ENCODE results near the gene SDK1.
A peak's percentile ranks its signal among the peaks of the same experiment; 100 is the strongest.

Gene SDK1

GRCh38 chr7:3594901-3595300 is 293.8 kb downstream of the SDK1 start:
- no peak for DNase-seq

GRCh38 chr7:3598854-3599253 is 297.8 kb downstream of the SDK1 start:
- no peak for DNase-seq

GRCh38 chr7:3605222-3605621 is 304.2 kb downstream of the SDK1 start:
- DNase-seq = no peak

GRCh38 chr7:3606436-3606835 is 305.4 kb downstream of the SDK1 start:
- no peak for DNase-seq

- no peak for DNase-seq
Measured at GRCh38 chr7:3607847-3608246, 306.8 kb downstream of the SDK1 start.

- no peak for DNase-seq
Measured at GRCh38 chr7:3616306-3616705, 315.3 kb downstream of the SDK1 start.

- no peak for DNase-seq
Measured at GRCh38 chr7:3630081-3630480, 329.0 kb downstream of the SDK1 start.

- no peak for DNase-seq
Measured at GRCh38 chr7:3634396-3634795, 333.3 kb downstream of the SDK1 start.

- DNase-seq = no peak
Measured at GRCh38 chr7:3636131-3636860, 335.2 kb downstream of the SDK1 start.

- DNase-seq = no peak
Measured at GRCh38 chr7:3639253-3639652, 338.2 kb downstream of the SDK1 start.

GRCh38 chr7:3641582-3641981 is 340.5 kb downstream of the SDK1 start:
- no peak for DNase-seq

- no peak for DNase-seq
Measured at GRCh38 chr7:3643091-3643490, 342.0 kb downstream of the SDK1 start.

- DNase-seq = no peak
Measured at GRCh38 chr7:3648276-3648675, 347.2 kb downstream of the SDK1 start.

GRCh38 chr7:3649250-3649649 is 348.2 kb downstream of the SDK1 start:
- no peak for DNase-seq

- DNase-seq = no peak
Measured at GRCh38 chr7:3649678-3650440, 348.8 kb downstream of the SDK1 start.

GRCh38 chr7:3650844-3651243 is 349.8 kb downstream of the SDK1 start:
- DNase-seq = no peak

GRCh38 chr7:3655635-3656034 is 354.6 kb downstream of the SDK1 start:
- DNase-seq = no peak

GRCh38 chr7:3657206-3657605 is 356.2 kb downstream of the SDK1 start:
- DNase-seq = no peak

- no peak for DNase-seq
Measured at GRCh38 chr7:3668743-3669142, 367.7 kb downstream of the SDK1 start.

- no peak for DNase-seq
Measured at GRCh38 chr7:3670898-3671297, 369.8 kb downstream of the SDK1 start.

- peak; percentile 73 for DNase-seq
Measured at GRCh38 chr7:3673524-3673923, 372.5 kb downstream of the SDK1 start.

- no peak for DNase-seq
Measured at GRCh38 chr7:3678314-3678810, 377.3 kb downstream of the SDK1 start.

- DNase-seq = no peak
Measured at GRCh38 chr7:3682028-3682710, 381.1 kb downstream of the SDK1 start.

All from islet precursor cell (in vitro differentiated cells).